ENCODE measurements around the gene CNDP1. TPM values are rescaled to one million over a fixed set of nuclear protein-coding genes. Genes with fewer than 3 reads are reported as not detected.

CNDP1 gene
- total RNA-seq, 1 donor from 2014 or later = 0.40 TPM

DNA sequence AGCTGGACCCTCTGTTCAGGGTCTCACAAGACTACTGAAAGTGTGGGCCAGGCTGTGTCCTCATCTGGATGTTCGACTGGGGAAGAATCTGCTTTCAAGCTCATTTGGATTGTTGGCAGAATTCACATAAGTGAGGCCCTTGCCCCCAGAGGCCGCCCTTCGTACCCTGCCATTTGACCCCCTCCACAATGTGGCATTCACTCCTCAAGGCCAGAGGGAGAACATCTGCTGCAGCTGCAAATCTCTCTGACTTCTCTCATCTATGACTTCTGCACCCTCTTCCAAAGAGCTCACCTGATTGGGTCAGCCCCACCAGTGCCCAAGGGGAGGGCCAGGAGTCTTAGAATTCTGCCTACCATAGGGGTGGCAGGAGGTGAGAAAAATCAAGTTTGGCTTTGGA, 42.0 kb upstream of the CNDP1 start:
- TF ChIP-seq, protein P1, sequence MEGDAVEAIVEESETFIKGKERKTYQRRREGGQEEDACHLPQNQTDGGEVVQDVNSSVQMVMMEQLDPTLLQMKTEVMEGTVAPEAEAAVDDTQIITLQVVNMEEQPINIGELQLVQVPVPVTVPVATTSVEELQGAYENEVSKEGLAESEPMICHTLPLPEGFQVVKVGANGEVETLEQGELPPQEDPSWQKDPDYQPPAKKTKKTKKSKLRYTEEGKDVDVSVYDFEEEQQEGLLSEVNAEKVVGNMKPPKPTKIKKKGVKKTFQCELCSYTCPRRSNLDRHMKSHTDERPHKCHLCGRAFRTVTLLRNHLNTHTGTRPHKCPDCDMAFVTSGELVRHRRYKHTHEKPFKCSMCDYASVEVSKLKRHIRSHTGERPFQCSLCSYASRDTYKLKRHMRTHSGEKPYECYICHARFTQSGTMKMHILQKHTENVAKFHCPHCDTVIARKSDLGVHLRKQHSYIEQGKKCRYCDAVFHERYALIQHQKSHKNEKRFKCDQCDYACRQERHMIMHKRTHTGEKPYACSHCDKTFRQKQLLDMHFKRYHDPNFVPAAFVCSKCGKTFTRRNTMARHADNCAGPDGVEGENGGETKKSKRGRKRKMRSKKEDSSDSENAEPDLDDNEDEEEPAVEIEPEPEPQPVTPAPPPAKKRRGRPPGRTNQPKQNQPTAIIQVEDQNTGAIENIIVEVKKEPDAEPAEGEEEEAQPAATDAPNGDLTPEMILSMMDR (IDR thresholded peaks at IDR 0.05; ENCODE audit: unreplicated experiment) = no peak
- H3K36me3 Mint-ChIP-seq = no peaks in the 10 kb centered on the region
- H3K27me3 Mint-ChIP-seq (ENCODE audit: low read depth) = peaks cover 2% of the 10 kb centered on the region
- H3K4me3 Mint-ChIP-seq = no peak overlapping the region
- DNase-seq (ENCODE audit: low spot score in 2 of 2, unreplicated experiment in 2 of 2) = no peak
- peaks cover 14% of the 10 kb centered on the region for H3K4me1 Mint-ChIP-seq
- H3K27ac Mint-ChIP-seq = no peak overlapping the region
- no peaks in the 10 kb centered on the region for H3K9me3 Mint-ChIP-seq

DNA sequence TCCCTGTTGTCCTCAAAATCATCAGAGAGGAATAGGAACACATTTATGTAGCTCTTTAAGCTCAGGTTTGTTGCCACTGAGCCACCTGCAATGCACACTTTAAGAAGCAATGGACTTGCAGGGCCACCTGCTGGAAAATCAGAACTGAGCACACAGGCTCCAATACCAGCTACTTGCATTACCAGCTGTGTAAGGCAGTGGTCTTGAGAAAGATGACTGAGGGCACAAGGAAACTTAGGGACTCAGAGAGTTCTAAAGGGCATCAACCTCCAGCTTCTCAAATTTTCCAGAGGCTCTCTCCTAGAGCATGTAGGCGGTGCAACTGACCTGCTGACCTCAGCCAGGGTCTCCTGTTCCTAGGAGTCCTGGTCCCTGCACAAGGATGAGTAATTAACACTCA, 40.6 kb upstream of the CNDP1 start:
- TF ChIP-seq, protein P1 (IDR thresholded peaks at IDR 0.05; ENCODE audit: unreplicated experiment) = peak; percentile 23
- Mint-ChIP-seq H3K4me1 (peaks cover 24% of the 10 kb centered on the region), H3K9me3 (no peaks in the 10 kb centered on the region), H3K36me3 (no peaks in the 10 kb centered on the region), H3K27me3 (ENCODE audit: low read depth) (peaks cover 2% of the 10 kb centered on the region), H3K27ac (no peak overlapping the region), H3K4me3 (no peak overlapping the region)
- DNase-seq (ENCODE audit: low spot score in 2 of 2, unreplicated experiment in 2 of 2) = no peak

DNA sequence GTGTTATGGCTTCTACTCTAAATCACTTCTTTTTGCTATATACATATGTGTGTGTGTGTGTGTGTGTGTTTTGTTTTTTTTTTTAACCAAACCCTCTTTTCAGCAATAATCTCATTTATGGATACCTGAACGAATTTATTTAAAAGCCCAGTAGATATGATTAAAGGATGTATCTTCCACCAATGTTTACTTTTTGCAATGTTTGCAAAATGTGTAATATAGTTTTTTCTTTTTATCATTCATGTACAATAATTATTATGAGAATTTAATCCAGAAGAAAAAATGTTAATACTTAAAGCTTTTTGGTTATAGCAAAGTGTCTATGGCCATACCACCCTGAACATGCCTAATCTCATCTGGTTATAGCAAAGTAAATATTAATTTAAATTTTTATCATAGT, 39.8 kb upstream of the CNDP1 start:
- Mint-ChIP-seq H3K9me3 (no peaks in the 10 kb centered on the region), H3K4me1 (peaks cover 29% of the 10 kb centered on the region), H3K4me3 (no peak overlapping the region), H3K27me3 (ENCODE audit: low read depth) (peaks cover 2% of the 10 kb centered on the region), H3K36me3 (no peaks in the 10 kb centered on the region), H3K27ac (no peak overlapping the region)
- DNase-seq (ENCODE audit: low spot score in 2 of 2, unreplicated experiment in 2 of 2) = no peak
- TF ChIP-seq, protein P1 (IDR thresholded peaks at IDR 0.05; ENCODE audit: unreplicated experiment) = no peak

DNA sequence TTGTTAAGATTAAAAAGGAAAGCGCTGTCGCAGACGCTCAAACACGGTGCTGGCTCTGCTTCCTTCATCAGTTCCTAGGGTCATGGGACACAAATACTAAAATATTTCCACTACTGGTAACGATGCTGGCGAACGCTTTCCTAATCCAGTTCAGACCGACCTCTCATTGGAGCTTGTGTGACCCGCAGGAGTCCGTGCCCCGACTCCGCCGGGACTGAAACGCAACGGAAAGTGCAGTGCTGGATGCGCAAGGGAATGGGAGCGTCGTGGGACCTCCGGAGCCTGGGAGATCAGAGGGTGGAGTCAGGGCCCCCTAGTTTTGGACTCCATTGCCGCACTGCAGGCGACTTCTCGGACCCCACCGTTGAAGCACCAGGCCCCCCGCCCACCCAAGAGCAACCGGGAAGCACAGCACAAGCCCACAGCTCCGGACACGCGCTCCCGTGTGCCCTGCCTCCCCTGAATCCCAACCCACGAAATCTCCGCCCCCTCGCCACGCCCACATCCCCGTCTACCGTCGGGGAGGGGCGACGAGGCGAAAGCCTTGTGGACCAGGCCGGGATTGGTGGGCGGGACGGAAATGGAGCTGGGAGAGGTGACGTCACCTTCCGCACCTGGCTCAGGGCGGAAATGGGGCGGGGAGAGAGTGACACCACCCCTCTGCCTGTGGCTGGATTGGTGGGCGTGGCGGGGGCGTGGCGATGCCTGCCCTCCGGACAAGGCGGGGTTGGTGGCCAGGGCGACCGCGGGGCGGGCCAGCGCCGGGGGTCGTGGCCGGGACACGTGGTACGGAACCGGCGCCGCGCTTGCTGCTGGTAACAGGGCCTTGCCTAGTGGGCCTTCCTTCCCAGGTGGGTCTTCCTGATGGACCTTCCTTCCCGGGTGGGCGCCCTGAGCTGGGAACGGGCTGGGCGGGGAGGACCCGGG, 38.5 kb upstream of the CNDP1 start, which contains the start of gene CNDP2:
TSS of gene CNDP2 (plus strand) at position 783 of the 927 bp plus-strand sequence. CDS start 3,611 bp downstream, outside the sequence.
- H3K36me3 Mint-ChIP-seq = no peaks in the 10 kb centered on the region
- H3K27me3 Mint-ChIP-seq (ENCODE audit: low read depth) = peaks cover 2% of the 10 kb centered on the region
- H3K4me3 Mint-ChIP-seq = peak within 1 kb of the TSS; percentile 94
- TF ChIP-seq, protein P1 (IDR thresholded peaks at IDR 0.05; ENCODE audit: unreplicated experiment) = no peak
- H3K9me3 Mint-ChIP-seq = no peaks in the 10 kb centered on the region
- peaks cover 38% of the 10 kb centered on the region for H3K4me1 Mint-ChIP-seq
- H3K27ac Mint-ChIP-seq = peak within 1 kb of the TSS; percentile 96
- DNase-seq (ENCODE audit: low spot score in 2 of 2, unreplicated experiment in 2 of 2) = peak; percentile 100

DNA sequence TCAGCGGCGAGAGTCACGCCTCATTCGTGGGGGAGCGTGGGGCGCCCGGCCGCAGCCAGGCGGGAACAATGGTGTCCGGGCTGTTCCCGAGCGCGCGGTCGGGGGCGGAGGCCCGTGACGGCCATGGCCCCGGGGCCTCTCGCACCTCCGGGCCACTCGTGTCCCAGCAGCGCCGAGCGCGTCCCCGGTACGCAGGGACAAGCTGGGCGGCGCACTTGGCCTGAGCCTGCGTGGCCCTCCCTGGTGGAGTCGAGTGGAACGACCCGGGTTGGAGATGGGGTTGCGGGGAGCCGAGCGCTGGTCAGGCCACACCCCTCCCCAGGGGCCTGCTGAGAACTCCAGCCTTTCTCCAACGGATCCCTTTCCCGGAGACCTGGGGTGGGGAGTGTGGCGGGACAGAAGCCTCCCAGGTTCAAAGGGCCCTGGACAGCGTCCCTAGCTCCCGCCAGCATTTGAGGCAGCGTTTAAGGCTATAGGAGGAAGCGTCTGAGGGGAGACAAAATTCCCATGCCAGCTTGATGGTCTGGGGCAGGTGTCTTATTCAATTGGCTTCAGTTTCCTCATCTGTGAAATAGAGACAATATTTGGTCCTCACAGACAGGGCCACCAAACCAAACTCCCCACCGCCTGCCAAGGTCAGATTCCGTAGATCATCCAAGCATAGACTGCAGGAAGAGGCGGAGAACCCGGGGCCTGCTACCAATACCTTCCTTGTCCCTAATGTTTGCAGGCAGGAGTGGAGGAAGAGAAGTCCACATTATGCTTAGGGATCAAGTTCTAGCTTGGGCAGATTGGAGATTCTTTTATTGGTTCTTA, 37.6 kb upstream of the CNDP1 start:
- H3K27me3 Mint-ChIP-seq (ENCODE audit: low read depth) = peaks cover 2% of the 10 kb centered on the region
- H3K27ac Mint-ChIP-seq = peak overlapping the region; percentile 96
- H3K36me3 Mint-ChIP-seq = no peaks in the 10 kb centered on the region
- peak overlapping the region; percentile 94 for H3K4me3 Mint-ChIP-seq
- TF ChIP-seq, protein P1 (IDR thresholded peaks at IDR 0.05; ENCODE audit: unreplicated experiment) = no peak
- DNase-seq (ENCODE audit: low spot score in 2 of 2, unreplicated experiment in 2 of 2) = no peak
- no peaks in the 10 kb centered on the region for H3K9me3 Mint-ChIP-seq
- H3K4me1 Mint-ChIP-seq = peaks cover 46% of the 10 kb centered on the region
